Mononuclear cell (primary cell): ENCODE results near the gene SUFU. TPM values are rescaled to one million over a fixed set of nuclear protein-coding genes. Genes with fewer than 3 reads are reported as not detected.
"Not testable (repeated sequence)": the region's sequence is repeated elsewhere in the genome, so short reads cannot be mapped to it uniquely, and the experiment has no call there.

Experiments used
- H3K27me3 ChIP-seq: 2 replicates; pipeline ENCODE4 v1.6.0; 2011; ENCODE audit warnings: low read length, control low read depth; ENCODE audit not compliant: insufficient read depth
- H3K4me1 ChIP-seq: 2 replicates; pipeline ENCODE4 v1.5.1; 2011; ENCODE audit warnings: mild to moderate bottlenecking, low read length, control low read depth; ENCODE audit not compliant: insufficient read depth
- H3K4me3 ChIP-seq: 2 replicates; pipeline ENCODE4 v1.5.1; 2011; ENCODE audit warnings: mild to moderate bottlenecking, low read length, moderate library complexity
- H3K9me3 ChIP-seq: 2 replicates; pipeline ENCODE4 v1.5.1; 2011; ENCODE audit warnings: low read depth, mild to moderate bottlenecking, control low read depth, low read length
- total RNA-seq: library from RNA; depleted of rRNA; stranded (reverse); fragments of >200 nt; gene quantifications from one replicate; pipeline ENCODE4 v1.2.3, GENCODE V29; 2012

The SUFU gene
- total RNA-seq, 1 donor = 1.8 TPM

DNA sequence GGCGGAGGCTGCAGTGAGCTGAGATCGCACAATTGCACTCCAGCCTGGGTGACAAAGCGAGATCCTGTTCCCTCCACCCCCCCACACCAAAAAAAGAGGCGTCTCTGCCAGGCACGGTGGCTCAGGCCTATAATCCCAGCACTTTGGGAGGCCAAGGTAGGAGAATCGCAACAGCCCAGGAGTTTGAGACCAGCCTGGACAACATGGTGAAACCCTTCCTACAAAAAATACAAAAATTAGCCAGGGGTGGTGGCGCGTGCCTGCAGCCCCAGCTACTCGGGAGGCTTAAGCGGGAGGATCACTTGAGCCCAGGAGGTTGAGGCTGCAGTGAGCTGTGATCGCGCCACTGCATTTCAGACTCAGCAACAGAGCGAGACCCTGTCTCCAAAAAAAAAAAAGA, 3.1 kb upstream of the SUFU start:
- not testable (repeated sequence) for H3K27me3 ChIP-seq, H3K9me3 ChIP-seq, H3K4me3 ChIP-seq
- peaks cover 47% of the 10 kb centered on the region for H3K4me1 ChIP-seq

DNA sequence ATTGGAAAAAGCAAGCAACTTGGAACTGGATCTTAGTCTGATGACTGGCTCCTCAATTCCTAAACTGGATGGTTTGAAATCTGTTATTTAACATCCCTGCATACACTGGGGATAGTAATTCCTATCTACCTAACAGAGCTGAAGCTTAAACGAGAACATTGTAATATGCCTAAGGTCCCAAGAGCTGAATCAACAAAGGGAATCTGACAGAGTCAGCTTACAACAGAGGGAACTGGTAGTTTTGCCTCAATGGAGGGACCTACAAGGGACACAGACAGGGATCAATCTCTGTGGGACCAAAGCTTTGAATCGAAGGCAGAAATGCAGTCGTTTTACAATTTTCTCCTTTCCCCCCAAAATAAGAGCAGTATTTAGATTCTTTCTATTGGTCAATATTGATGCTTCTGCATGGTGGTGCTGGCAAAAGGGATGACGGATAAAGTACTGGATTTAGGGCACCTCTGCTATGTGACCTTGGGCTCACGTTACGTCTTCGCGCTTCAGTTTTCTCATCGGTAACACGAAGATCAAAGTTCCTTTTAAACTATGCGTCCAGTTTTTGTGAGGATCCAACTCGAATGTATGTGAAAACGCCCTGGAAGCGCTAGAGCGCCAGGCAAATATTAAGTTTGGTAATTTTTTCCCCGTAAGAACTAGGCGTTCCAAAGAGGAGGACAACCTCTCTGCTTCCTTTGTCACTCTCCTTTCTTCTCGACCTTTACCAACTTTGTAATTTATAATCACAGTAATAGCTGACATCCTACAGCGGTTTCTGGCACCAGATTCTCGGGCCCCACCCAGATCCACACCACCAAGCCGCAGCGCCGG, 2.4 kb upstream of the SUFU start:
- Histone ChIP-seq H3K4me1 (peaks cover 52% of the 10 kb centered on the region), H3K9me3 (no peaks in the 10 kb centered on the region), H3K4me3 (peak overlapping the region; percentile 87), H3K27me3 (no peaks in the 10 kb centered on the region)

DNA sequence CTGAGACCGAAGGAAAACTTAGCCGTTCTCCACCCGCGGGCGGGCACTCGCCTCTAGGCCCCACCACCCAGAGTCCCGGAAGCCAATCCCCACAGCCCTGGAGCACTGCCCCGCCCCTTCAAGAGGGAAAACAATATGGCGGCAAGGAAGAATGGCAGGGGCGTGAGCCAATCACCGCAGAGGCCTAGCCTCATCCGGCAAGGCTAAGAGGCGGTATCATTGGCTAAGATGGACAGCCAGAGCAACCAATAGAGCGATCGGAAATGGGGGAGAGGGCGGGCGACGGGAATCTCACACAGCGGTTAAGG, 1.8 kb upstream of the SUFU start:
- Histone ChIP-seq H3K4me3 (peak overlapping the region; percentile 87), H3K9me3 (no peaks in the 10 kb centered on the region), H3K27me3 (no peaks in the 10 kb centered on the region), H3K4me1 (peaks cover 55% of the 10 kb centered on the region)

DNA sequence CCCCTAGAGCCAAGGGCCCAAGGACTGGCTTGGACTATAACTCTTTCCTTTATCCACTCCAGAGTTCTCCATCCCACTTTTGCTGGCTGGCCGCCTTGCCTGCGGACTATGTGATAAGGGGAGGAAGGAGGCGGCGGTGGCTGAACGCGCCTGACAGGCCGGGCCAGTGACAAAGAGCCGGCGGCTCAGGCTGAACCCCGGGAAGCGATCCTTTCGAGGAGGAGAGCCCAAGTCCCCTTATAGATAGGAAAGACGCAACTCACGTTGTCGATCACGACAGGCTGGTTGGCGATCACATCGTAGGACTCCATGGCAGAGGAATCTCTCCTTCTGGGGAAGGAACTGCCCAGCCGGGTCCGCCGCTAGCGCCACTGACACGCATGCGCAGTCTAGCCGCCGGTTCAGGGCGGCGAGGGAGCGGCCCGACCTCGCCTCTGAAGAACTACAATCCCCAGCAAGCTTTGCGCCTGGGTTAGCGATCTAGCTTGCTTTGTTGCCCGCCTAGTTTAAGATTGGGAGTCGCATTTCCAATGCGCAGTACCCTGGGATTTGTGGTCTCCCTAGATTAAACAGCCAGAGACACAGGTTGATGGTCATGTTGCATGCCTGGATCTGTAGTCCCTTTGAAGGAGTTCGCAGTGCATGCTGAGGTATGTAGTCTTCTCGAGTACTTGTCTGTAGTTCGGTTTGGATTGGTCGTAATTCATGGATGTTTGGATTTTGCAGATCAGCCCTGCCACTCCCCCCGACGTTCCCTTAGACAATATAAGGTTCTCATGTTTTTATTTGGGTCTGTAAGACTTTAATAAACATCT, 1.2 kb upstream of the SUFU start, which contains the start of gene ACTR1A:
Gene ACTR1A, minus strand, starts transcription at position 376 of the 815 bp plus-strand sequence. Its CDS starts 65 bp downstream, at position 311.
- Histone ChIP-seq H3K4me3 (peak within 1 kb of the TSS; percentile 87), H3K4me1 (peaks cover 60% of the 10 kb centered on the region), H3K27me3 (no peaks in the 10 kb centered on the region), H3K9me3 (no peaks in the 10 kb centered on the region)

DNA sequence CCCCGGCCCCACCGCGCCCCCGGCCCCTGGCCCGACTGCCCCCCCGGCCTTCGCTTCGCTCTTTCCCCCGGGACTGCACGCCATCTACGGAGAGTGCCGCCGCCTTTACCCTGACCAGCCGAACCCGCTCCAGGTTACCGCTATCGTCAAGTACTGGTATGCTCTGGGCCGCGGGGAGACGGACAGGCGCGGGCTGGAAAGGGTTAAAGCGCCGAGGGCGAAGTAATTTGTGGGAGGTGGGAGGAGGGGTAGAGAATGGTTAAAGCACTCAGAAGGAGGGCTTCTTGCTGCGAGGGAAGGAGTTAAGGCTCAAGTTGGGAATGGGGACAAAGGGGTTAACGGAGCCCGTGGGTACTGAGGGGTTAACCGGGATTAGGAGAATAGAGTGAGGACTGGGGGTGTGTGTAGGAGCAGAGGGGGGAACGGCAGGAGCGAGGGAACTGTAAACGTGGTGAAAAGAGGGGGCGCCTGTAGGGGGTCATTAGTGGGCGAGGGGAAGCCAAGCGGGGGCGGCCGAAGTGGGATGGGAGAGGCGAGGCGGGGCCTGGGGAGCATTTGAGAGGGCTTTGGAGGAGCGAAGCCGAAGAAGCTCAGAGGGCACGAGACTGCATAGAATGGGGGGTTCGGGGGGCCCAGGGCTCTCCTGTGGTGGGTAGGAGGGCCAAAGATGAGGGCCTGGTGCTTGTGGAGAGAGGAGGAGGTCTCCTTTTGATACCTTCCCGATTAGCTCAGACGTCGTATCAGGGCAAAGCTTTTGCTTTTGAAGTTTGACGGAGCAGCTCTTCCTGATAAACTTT, 605 bp downstream of the SUFU start:
- H3K4me3 ChIP-seq = peak overlapping the region; percentile 83
- peaks cover 76% of the 10 kb centered on the region for H3K4me1 ChIP-seq
- H3K9me3 ChIP-seq = no peaks in the 10 kb centered on the region
- H3K27me3 ChIP-seq = no peaks in the 10 kb centered on the region

DNA sequence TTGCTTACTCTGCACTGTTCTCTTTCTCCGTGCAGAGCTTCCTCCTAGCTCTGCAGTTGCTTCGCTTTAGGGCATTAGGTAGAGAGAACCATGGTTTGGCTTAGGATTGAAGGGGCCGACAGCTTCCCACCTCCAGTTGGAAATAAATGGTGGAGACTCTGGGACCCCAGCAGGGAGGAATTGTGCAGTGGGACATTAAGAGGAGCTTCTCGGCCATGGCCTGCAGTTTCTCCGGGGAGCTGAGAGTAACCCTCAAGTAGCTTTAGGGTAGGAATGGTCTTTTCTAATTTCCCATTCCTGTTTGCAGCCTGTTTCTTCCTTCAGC, 1.2 kb downstream of the SUFU start:
- H3K4me3 ChIP-seq = peak overlapping the region; percentile 83
- H3K9me3 ChIP-seq = no peaks in the 10 kb centered on the region
- H3K4me1 ChIP-seq = peaks cover 74% of the 10 kb centered on the region
- no peaks in the 10 kb centered on the region for H3K27me3 ChIP-seq

DNA sequence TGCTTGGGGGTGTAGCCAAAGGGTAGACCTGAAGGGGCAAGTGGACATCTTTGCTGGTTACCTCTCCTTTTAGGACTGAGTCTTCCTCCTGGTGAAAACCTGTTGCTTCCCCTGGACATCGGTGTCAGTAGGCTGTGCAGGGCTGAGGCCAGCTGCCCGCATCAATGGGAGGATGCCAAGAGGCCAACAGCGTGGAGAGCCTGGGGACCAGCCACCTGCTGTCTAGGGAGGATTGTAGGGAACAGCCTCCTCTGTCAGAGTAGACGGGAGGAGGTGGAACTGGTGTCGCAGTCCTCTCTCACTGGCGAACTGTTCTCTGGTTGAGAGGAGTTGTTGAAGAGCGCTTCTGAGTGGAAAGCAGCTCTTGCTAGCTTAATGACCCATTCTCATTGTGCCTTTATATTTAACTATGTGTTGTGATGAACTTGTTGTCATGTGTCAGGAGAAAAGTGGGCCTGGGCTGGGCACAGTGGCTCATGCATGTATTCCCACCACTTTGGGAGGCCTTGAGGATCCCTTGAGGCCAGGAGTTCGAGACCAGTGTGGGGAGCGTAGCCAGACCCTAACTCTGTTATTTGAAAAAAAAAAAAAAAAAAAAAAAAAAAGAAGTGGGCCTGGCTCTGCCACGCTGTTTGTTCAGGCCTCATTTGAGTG, 1.8 kb downstream of the SUFU start:
- Histone ChIP-seq H3K9me3 (no peaks in the 10 kb centered on the region), H3K4me3 (no peak overlapping the region), H3K4me1 (peaks cover 74% of the 10 kb centered on the region), H3K27me3 (no peaks in the 10 kb centered on the region)

DNA sequence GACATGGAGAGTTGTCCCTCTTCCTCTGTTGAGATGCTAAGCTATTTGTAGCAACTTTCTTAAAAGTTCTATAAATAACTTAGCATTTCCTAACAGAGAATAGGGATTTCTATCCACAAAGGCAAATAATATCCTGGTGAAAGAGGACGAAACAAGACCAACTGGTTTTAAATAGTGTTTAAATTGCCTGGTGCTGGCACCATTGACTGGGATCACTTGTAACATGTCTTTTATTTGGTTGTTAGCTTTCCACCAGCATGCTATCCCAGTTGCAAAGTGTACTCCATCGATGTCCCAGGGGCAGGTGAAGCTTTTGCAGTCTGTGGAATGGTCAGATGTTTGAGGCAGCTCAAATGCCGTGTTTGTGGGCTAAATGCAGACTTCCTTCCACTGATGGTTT, 3.7 kb downstream of the SUFU start:
- peaks cover 74% of the 10 kb centered on the region for H3K4me1 ChIP-seq
- H3K9me3 ChIP-seq = no peaks in the 10 kb centered on the region
- no peaks in the 10 kb centered on the region for H3K27me3 ChIP-seq
- H3K4me3 ChIP-seq = no peak overlapping the region

DNA sequence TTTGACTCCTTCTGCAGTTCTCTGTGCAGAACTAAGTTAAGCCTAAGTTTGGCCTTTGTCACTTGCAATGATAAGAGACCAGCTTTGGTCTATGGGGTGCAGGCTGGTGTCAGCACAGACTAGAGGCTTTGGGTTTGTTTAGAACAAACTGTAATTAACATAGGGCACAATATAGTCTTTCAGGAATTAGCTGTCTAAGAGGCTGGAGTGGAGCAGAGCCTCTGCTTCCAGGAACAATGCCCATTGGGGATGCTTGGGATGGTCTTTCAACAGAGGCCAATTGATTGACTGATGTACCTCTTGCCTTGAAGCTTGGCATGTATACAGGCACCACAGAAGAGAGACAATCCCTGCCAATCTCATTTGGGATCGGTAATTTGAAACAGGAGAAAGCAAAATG, 4.7 kb downstream of the SUFU start:
- H3K4me1 ChIP-seq = peaks cover 66% of the 10 kb centered on the region

DNA sequence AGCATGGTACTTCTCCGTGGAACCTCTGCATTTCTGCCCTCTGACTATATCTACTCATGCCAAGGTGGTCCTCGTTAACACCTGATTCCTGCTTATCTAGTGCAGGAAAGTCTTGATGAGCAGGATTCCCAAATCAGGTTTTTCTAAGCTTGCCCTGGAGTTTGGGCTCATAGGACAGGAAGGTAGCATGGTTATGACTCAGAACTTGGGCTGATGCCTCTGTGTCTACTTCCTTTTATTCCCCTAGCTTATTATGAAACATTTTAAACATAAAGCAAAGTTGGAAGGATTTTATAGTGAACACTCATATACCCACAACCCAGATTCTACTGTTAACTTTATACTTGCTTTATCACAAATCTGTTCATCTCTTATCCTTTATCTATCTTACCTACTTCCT, 5.6 kb downstream of the SUFU start:
- no peaks in the 10 kb centered on the region for H3K9me3 ChIP-seq
- H3K27me3 ChIP-seq = no peaks in the 10 kb centered on the region
- H3K4me3 ChIP-seq = no peak overlapping the region
- peaks cover 62% of the 10 kb centered on the region for H3K4me1 ChIP-seq

More for the DNA sequence above, 4.7 kb downstream of the SUFU start:
- Histone ChIP-seq H3K4me3 (no peak overlapping the region), H3K27me3 (no peaks in the 10 kb centered on the region), H3K9me3 (no peaks in the 10 kb centered on the region)

DNA sequence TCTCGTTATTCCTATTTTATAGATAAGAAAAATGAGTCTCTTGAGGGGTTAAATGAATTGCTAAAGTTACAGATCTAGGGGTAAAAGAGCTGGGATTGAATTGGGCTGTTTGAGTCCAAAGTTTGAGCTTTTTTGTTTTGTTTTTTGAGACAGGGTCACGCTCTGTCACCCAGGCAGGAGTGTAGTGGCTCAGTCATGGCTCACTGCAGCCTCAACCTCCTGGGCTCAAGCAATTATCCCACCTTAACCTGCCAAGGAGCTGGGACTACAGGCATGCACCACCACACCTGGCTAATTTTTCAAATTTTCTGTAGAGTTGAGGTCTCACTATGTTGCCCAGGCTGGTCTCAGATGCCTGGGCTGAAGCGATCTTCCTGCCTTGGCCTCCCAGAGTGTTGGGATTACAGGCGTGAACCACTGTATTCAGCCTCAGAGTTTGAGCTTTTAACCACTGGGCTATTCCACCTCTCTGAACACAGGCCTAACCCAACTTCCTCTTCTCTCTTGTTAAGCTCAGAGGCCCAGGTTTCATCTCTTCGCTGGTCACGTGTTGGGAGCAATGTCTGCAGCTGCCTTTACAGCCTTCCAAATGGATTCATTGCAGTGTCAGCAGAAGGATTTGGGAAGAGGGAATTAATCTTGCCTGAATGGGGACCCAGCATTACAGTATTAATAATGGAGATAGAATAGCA, 8.0 kb downstream of the SUFU start:
- no peak overlapping the region for H3K4me3 ChIP-seq
- H3K27me3 ChIP-seq = no peaks in the 10 kb centered on the region
- H3K4me1 ChIP-seq = peaks cover 44% of the 10 kb centered on the region

DNA sequence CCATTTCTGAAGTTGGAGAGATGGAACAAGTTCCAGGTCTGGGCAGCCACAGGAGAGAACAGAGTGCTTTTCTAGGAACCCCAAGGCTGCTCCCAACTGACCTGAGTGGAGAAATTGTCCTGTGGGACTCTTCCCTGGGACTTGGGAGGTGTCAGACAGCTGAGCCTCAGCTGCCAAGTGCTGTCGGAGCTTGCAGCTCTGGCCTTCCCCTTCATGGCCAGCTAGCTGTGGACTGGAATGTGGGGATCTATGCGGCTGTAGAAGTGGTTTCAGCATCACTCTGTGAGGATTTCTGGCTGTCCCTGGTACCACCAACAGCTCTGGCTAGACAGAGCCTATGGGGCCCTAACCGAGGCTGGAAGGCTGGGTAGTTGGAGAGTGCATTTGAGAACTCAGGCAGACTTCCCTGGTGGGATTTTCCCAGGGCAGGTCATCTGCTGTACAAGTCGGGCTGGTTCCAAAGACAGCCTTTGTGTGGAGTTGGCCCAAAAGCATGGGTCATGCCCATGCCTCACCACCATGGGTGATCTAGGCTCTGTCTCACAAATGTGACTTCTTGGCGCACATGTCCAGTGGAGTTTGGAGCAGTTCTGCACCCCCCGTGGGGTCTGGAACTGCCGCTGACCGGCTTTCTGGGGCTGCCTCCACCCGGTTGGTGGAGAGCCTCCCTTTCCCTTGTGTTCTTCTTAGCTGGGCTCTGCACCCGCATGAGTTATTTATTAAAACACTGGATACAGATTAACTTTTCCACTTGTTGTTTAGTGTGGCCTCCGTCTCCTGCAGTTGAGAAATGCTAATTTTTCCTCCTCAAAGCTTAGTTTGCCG, 10.9 kb downstream of the SUFU start:
- Histone ChIP-seq H3K4me3 (no peak overlapping the region), H3K9me3 (no peaks in the 10 kb centered on the region), H3K4me1 (peaks cover 17% of the 10 kb centered on the region), H3K27me3 (no peaks in the 10 kb centered on the region)

More for the DNA sequence above, 8.0 kb downstream of the SUFU start:
- H3K9me3 ChIP-seq = no peaks in the 10 kb centered on the region

DNA sequence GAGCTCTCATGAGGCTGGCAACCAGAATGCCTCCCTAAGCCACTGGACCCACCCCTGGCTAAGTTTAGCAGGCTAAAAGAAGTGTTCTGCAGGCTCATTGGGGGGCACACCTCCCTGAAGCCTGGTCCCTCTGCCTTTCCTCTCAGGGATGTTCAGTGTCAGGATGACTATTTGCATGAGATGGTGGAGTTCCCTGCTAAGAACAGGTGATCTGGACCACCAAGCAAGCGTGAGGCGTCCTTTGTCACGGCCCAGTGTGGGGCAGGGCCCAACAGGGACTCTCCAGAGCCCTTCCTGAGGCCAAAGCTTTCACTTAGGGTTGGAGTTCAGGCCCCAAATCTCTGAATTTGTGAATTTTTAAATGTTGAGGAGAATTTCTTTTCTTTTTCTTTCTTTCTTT, 12.0 kb downstream of the SUFU start:
- Histone ChIP-seq H3K4me1 (peaks cover 12% of the 10 kb centered on the region), H3K9me3 (no peaks in the 10 kb centered on the region), H3K27me3 (no peaks in the 10 kb centered on the region), H3K4me3 (no peak overlapping the region)
